GM21723 (cell line): ENCODE data around the gene SGTA.
"Not testable (repeated sequence)": the region's sequence is repeated elsewhere in the genome, so short reads cannot be mapped to it uniquely, and the experiment has no call there.

Experiments used
- ATAC-seq: cut with Tn5 transposase; IDR thresholded peaks from one replicate; pipeline ENCODE4 v1.9.1; 2021; ENCODE audit warnings: mild to moderate bottlenecking, moderate library complexity; ENCODE audit not compliant: unreplicated experiment

The SGTA gene

DNA sequence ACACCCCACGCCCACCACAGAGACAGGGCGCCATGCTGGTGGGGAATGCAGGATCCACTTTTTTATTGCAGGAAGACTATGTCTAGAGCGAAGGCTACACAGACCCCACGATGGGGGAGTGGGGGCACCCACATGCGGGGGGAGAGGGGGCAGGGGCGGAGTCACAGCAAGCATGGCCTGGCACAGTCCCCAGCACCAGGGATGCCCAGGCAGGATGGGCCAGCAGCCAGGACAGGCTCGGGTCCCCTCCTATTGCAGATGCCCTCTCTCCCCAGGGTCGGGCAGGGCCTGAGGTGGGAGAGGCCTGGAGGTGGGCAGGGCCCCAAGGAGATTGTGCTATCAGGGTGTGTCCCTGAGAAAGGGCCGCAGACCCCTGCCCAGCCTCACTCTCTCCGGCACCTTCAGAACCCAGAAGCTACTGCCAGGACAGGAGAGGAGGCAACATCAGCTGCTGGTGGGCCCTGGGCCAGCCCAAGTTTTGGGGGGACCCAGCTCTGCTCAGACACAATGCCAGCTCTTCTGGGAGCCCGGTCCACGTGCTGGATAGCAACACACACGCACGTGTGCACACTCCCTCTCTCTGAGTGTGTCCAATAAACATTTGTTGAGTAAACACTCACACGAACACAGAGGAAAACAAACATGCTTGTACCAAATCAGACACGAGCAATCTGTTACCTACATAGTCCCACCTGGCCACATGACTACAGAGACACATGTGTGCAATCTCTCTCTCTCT lies 68.4 kb downstream of the SGTA start:
- ATAC-seq, result no peak

DNA sequence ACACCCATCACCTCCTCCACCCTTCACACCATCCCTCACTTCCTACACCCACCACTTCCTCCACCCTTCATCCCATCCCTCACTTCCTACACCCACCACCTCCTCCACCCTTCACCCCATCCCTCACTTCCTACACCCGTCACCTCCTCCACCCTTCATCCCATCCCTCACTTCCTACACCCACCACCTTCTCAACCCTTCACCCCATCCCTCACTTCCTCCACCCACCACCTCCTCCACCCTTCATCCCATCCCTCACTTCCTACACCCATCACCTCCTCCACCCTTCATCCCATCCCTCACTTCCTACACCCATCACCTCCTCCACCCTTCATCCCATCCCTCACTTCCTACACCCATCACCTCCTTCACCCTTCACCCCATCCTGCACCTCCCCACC lies 69.0 kb downstream of the SGTA start:
- ATAC-seq, result not testable (repeated sequence)

DNA sequence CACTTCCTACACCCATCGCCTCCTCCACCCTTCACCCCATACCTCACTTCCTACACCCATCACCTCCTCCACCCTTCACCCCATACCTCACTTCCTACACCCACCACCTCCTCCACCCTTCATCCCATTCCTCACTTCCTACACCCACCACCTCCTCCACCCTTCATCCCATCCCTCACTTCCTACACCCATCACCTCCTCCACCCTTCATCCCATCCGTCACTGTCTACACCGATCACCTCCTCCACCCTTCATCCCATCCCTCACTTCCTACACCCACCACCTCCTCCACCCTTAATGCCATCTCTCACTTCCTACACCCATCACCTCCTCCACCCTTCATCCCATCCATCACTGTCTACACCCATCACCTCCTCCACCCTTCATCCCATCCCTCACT lies 69.9 kb downstream of the SGTA start:
- ATAC-seq, result not testable (repeated sequence)

DNA sequence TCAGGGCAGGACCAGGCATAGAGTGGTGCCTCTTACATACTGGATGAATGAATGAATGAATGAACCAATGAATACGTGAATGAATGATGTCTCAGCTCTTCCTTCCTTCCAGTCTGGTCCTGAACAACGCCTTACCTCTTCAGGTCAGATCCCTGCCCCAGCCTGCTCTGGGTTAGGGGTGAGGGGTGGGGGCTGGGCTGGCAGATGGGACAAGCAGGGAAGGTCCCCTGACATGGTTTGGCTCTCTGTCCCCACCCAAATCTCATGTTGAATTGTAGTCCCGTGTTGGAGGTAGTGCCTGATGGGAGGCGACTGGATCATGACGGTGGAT lies 71.2 kb downstream of the SGTA start:
- ATAC-seq, result no peak

DNA sequence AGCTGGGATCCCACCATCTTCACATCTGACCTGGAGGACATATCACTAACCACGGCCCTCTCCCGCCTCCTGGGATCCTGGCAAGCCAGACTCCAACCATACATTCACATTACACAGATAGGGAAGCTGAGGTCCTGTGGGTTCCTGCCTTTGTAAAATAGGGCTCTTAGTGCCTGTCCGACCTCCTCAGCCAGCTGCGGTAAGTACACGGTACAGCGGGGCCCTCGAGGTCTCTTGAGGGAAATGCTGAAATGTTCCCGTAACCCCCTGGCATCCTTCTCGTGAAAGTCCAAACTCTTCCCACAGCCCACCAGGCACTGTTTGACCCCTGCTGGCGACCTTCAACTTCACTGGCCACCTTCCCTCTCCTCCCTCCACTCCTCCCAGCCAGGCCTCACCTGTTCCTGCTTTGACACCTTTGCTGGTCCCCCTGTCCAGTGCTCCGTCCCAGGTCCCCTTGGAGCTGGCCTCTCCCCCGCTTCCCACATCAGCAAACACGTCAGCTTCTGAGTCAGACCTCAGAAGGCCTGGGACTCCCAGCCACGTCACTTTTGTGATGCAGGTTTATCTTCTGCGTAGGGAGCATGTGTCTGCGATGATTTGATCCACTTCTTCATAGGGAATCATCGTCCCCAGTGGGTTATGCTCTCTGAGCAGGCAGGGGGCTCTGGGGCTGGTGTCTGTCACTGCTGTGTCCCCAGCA lies 71.8 kb downstream of the SGTA start:
- ATAC-seq, result no peak

DNA sequence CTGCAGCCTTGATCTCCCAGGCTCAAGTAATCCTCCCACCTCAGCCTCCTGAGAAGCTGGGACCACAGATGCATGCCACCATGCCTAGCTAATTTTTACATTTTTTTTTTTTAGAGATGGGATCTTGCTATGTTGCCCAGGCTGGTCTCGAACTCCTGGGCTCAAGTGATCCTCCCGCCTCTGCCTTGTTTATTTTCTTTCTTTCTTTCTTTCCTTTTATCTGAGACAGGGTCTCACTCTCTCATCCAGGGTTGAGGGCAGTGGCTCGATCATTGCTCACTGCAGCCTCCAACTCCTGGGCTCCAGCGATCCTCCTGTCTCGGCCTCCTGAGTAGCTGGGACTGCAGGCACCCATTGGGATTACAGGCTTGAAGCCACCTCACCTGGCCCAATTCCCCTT lies 76.8 kb downstream of the SGTA start:
- no peak for ATAC-seq
